Body of pancreas (tissue), 4 donors: Measurements from ENCODE around the gene QRICH2.

Source experiments
- POLR2A ChIP-seq, 3 donors: fragments of 450-650 bp; IDR thresholded peaks; one replicate each; pipeline ENCODE4 v1.6.1; 2016; ENCODE audit warnings: antibody characterized with exemption in 3 of 3, mild to moderate bottlenecking in 2 of 3
- TF ChIP-seq, protein P1 (sequence below), 7 experiments: fragments of 450-650 bp in 4 of 7; fragments of 200-600 bp in 3 of 7; sonication (generic) in 3 of 7; IDR thresholded peaks; one replicate each; pipeline ENCODE4 v1.5.1; 2016 to 2019; ENCODE audit warnings: antibody characterized with exemption in 7 of 7

GRCh38 chr17:76232342-76232741 lies 75.7 kb downstream of the QRICH2 start:
- TF ChIP-seq, protein P1, sequence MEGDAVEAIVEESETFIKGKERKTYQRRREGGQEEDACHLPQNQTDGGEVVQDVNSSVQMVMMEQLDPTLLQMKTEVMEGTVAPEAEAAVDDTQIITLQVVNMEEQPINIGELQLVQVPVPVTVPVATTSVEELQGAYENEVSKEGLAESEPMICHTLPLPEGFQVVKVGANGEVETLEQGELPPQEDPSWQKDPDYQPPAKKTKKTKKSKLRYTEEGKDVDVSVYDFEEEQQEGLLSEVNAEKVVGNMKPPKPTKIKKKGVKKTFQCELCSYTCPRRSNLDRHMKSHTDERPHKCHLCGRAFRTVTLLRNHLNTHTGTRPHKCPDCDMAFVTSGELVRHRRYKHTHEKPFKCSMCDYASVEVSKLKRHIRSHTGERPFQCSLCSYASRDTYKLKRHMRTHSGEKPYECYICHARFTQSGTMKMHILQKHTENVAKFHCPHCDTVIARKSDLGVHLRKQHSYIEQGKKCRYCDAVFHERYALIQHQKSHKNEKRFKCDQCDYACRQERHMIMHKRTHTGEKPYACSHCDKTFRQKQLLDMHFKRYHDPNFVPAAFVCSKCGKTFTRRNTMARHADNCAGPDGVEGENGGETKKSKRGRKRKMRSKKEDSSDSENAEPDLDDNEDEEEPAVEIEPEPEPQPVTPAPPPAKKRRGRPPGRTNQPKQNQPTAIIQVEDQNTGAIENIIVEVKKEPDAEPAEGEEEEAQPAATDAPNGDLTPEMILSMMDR (IDR thresholded peaks at IDR 0.05) = no peak
- no peak for TF ChIP-seq POLR2A (IDR thresholded peaks at IDR 0.05)
